Keratinocyte (primary cell): ENCODE measurements around the gene SRGN.

Experiments used
- EZH2 ChIP-seq: IDR thresholded peaks from one replicate; pipeline ENCODE4 v1.6.1; 2012; ENCODE audit warnings: inconsistent platforms, mild to moderate bottlenecking, low read length, moderate library complexity
- TF ChIP-seq, protein P1 (sequence below), 3 experiments: IDR thresholded peaks in 1 of 3; conservative IDR thresholded peaks in 1 of 3; optimal IDR thresholded peaks in 1 of 3; 2 replicates in 2 of 3; 3 replicates in 1 of 3; pipeline versions ENCODE3 to v1.5.1; 2011; ENCODE audit warnings: low read length in 3 of 3, mild to moderate bottlenecking in 3 of 3, moderate library complexity in 2 of 3, control low read depth in 1 of 3, inconsistent platforms in 1 of 3; ENCODE audit not compliant: insufficient read depth in 2 of 3; ENCODE audit errors: extremely low read depth in 1 of 3

DNA sequence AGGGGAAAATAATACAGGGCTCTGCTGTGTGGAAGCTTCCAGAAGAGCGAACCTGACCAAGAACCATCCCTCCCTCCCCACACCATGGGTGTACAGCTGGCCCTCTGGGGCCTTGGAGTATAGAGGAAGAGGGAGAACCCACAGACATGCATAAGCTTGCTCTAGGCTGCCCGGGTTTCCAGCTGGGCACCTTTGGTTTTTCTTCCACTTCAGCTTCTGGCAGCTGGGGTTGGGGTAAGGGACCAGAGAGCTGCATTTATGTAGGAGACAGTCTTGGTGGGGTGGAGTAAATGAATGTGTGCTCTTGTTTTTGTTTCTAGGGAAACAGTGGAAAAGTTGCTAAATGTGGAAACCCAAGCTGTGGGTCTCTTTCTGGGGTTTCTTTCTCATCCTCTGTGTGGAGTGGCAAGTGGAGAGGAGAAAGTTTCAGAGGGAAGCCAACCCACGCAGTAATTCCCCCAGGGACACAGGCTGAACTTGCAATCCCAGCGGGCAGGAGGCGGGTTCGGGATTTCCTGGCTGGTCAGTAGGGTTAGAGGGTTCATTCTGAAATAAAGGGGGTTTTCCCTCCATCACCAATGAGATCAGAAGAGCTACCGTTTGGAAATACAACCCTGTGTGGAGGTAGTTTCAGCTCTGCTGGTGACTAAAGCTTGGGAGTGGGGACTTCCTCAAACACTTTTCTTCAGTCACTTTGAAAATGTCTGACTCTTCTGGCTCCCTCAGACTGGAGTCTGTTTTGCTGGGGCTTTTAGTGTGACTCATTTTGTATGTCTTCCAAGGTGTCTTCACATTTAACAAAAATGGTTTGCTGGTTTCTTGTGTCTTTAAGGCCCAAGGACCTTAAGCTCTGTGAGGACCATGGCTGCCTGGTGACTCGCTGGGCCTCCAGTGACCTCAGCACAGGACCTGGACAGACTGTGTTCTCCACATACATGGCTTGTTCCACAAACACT, 22.2 kb upstream of the SRGN start:
- TF ChIP-seq, protein P1, sequence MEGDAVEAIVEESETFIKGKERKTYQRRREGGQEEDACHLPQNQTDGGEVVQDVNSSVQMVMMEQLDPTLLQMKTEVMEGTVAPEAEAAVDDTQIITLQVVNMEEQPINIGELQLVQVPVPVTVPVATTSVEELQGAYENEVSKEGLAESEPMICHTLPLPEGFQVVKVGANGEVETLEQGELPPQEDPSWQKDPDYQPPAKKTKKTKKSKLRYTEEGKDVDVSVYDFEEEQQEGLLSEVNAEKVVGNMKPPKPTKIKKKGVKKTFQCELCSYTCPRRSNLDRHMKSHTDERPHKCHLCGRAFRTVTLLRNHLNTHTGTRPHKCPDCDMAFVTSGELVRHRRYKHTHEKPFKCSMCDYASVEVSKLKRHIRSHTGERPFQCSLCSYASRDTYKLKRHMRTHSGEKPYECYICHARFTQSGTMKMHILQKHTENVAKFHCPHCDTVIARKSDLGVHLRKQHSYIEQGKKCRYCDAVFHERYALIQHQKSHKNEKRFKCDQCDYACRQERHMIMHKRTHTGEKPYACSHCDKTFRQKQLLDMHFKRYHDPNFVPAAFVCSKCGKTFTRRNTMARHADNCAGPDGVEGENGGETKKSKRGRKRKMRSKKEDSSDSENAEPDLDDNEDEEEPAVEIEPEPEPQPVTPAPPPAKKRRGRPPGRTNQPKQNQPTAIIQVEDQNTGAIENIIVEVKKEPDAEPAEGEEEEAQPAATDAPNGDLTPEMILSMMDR (optimal IDR thresholded peaks at IDR 0.05 in 1 of 3, IDR thresholded peaks at IDR 0.05 in 1 of 3, conservative IDR thresholded peaks at IDR 0.05 in 1 of 3; ENCODE audit: extremely low read depth in 1 of 3, insufficient read depth in 2 of 3, low read length in 3 of 3), result no peak
- TF ChIP-seq EZH2, result no peak
